Activated CD4-positive, alpha-beta T cell treated with anti-CD3 and anti-CD28 coated beads, Interleukin-2, Interleukin-4, amounts not matched to agents 100 ng/mL and 50 ng/mL, durations not matched to agents 16 hours and 8 hours (primary cell): ENCODE data around the gene PTPRC.

Source experiments
- DNase-seq: peaks from one replicate; pipeline ENCODE4 v3.0.0-alpha.2; 2020; ENCODE audit warnings: low spot score

PTPRC gene

GRCh38 chr1:198701250-198701649, 62.4 kb downstream of the PTPRC start:
- DNase-seq = no peak

- no peak for DNase-seq
Measured at GRCh38 chr1:198701766-198702539, 63.1 kb downstream of the PTPRC start.

- no peak for DNase-seq
Measured at GRCh38 chr1:198708761-198709525, 70.1 kb downstream of the PTPRC start.

GRCh38 chr1:198711837-198712236, 73.0 kb downstream of the PTPRC start:
- no peak for DNase-seq

GRCh38 chr1:198713081-198713480, 74.2 kb downstream of the PTPRC start:
- DNase-seq = peak; percentile 41

DNA sequence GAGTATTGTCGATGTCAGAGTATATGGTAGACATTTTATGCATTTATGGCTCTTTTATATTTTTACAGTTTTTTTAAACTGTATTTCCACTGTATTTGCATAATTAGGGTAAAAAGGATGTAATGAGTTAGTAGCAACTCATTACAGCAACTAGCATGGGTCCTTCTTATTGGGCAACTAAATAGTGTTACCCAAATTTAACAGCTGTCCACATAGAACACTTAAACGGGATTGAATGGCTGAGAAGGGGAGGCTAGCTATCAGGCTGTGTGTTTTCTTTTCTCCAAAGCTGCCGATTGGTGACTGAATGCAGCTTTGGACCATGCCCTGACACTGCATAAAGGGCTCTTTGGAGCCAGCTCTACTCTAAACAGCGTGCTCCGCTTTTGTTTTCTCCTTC, 75.4 kb downstream of the PTPRC start:
- no peak for DNase-seq

DNA sequence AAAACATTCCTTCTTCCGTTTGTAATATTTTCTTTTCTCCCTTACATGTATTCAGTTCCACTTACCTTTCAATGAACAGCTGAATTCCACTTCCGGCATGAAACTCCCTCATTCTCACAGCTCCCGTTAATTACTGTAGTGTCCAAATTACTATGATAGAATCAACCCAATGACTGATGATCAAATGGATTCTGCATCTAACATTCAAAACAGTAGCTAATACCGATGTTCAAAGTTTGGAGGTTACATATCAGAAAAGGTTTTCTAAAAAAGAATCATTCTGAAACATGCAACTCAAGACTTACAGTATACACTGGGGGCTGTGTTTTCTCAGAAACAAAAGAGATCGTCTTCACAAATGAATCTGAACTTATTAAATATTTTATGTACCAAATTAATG, 77.2 kb downstream of the PTPRC start:
- DNase-seq = no peak

- no peak for DNase-seq
Measured at GRCh38 chr1:198717510-198717909, 78.7 kb downstream of the PTPRC start.

DNA sequence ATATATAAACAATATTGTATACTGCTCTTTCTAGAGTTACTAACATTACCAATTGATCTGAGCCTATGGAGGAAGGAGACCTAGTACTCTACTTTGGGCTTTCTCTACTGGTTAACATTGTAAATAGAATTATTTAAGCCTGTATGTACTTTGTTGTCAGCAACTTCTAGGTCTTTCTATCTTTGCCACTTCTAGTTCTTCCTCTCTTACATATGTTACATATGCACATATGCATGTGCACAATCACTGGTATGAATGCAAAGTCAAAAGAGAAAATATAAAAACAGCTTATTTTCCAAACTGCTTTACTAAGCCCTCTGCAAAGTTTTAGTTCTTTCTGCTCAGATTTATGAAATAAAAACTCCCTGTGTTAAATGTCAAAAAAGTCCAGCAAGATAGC, 84.3 kb downstream of the PTPRC start:
- DNase-seq = no peak

- no peak for DNase-seq
Measured at GRCh38 chr1:198725090-198725489, 86.2 kb downstream of the PTPRC start.

GRCh38 chr1:198726455-198726854, 87.6 kb downstream of the PTPRC start:
- DNase-seq = no peak

DNA sequence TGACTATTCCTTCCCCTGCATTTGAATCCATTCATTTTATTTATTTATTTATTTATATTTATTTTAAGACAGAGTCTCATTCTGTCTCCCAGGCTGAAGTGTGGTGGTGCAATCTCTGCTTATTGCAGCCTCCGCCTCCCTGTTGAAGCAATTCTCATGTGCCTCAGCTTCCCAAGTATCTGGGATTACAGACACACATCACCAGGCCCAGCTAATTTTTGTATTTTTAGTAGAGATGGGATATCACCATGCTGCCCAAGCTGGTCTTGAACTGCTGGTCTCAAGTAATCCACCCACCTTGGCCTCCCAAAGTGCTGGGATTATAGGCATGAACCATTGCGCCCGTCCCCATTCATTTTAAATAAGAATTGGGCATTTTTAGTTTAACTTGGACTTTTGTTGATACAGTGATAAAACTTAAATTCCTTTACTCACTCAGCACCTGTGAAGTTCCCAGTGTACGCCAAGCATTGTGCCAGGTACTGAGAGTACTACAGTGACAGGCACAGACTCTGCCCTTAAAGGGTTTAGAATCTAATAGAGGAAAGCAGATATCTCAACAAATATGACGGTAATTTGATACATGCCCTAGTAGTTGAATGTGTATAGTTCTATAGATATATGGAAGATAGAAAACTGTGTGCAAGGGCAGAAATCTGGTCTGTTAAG, 90.5 kb downstream of the PTPRC start:
- no peak for DNase-seq

- no peak for DNase-seq
Measured at GRCh38 chr1:198730952-198731351, 92.1 kb downstream of the PTPRC start.

- peak; percentile 72 for DNase-seq
Measured at GRCh38 chr1:198734323-198735008, 95.6 kb downstream of the PTPRC start.

- DNase-seq = no peak
Measured at GRCh38 chr1:198741744-198742143, 102.9 kb downstream of the PTPRC start.

GRCh38 chr1:198747127-198747526, 108.3 kb downstream of the PTPRC start:
- no peak for DNase-seq

- no peak for DNase-seq
Measured at GRCh38 chr1:198749279-198749678, 110.4 kb downstream of the PTPRC start.

DNA sequence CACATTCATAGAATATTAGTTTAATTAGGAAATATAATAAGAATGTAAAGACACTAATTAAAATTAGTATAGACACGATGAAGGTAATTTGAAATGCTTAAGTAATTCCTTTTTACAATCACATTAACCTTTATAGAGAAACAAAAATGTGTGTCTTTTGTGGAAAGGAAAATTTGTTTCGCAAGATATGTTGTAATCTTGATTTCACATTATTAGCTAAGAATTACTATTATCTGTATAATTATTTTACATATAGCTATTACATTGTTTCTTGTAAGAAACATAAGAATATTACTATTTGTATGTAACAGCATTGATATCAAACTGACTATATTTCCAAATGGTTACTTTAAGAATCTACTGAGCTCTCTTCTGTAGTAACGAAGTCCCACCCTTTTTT, 111.2 kb downstream of the PTPRC start:
- no peak for DNase-seq

DNA sequence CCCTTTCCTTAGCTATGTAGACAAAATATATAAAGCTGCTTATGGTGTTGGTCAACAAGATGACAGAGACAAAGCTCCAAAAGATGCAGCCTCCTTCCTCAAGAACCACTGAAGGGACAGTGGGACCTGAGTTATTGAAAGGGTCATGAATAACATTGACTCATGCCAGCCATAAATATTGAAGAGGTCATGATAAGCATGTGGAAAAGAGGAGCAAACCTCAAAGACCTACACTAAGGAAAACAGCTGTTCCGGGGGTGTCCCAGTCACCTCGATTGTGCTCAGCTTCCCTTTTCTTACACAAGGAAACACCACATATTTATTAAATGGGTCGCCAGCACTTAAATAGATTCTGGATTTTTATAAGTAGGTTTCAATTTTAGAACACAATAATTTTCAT, 112.9 kb downstream of the PTPRC start:
- no peak for DNase-seq

- DNase-seq = no peak
Measured at GRCh38 chr1:198754670-198755069, 115.8 kb downstream of the PTPRC start.

- no peak for DNase-seq
Measured at GRCh38 chr1:198755715-198756114, 116.9 kb downstream of the PTPRC start.

- no peak for DNase-seq
Measured at GRCh38 chr1:198756470-198756869, 117.6 kb downstream of the PTPRC start.
